Neuron (in vitro differentiated cells): ENCODE measurements around the gene TDRD7.

Experiments
- H2AFZ ChIP-seq: one replicate; pipeline ENCODE4 v1.6.1; 2013; ENCODE audit warnings: low read depth, mild to moderate bottlenecking, inconsistent platforms, low read length, moderate library complexity
- H3K27me3 ChIP-seq: one replicate; pipeline ENCODE4 v1.6.1; 2013; ENCODE audit warnings: low read length; ENCODE audit not compliant: insufficient read depth
- H3K36me3 ChIP-seq: one replicate; pipeline ENCODE4 v1.6.1; 2013; ENCODE audit warnings: low read length; ENCODE audit not compliant: insufficient read depth
- H3K4me1 ChIP-seq: one replicate; pipeline ENCODE4 v1.6.1; 2013; ENCODE audit warnings: low read length; ENCODE audit not compliant: insufficient read depth
- H3K4me3 ChIP-seq: 2 replicates; pipeline ENCODE4 v1.5.1; 2013; ENCODE audit warnings: mild to moderate bottlenecking, low read length, moderate library complexity
- H3K9me3 ChIP-seq: one replicate; pipeline ENCODE4 v1.6.1; 2013; ENCODE audit warnings: low read length

Gene TDRD7

GRCh38 chr9:97376902-97377301 is 35.0 kb upstream of the TDRD7 start:
- no peak overlapping the region for H3K4me3 ChIP-seq
- no peaks in the 10 kb centered on the region for H3K9me3 ChIP-seq
- H3K36me3 ChIP-seq, result peaks cover 3% of the 10 kb centered on the region
- H3K27me3 ChIP-seq, result no peaks in the 10 kb centered on the region
- H2AFZ ChIP-seq, result no peak overlapping the region
- H3K4me1 ChIP-seq, result no peaks in the 10 kb centered on the region

GRCh38 chr9:97382099-97382718 is 29.7 kb upstream of the TDRD7 start:
- Histone ChIP-seq H3K27me3 (no peaks in the 10 kb centered on the region), H3K36me3 (no peaks in the 10 kb centered on the region), H2AFZ (no peak overlapping the region), H3K9me3 (no peaks in the 10 kb centered on the region), H3K4me3 (no peak overlapping the region), H3K4me1 (no peaks in the 10 kb centered on the region)

GRCh38 chr9:97384406-97385262 is 27.3 kb upstream of the TDRD7 start:
- no peaks in the 10 kb centered on the region for H3K4me1 ChIP-seq
- H3K27me3 ChIP-seq, result no peaks in the 10 kb centered on the region
- no peak overlapping the region for H3K4me3 ChIP-seq
- H3K9me3 ChIP-seq, result no peaks in the 10 kb centered on the region
- H2AFZ ChIP-seq, result no peak overlapping the region
- no peaks in the 10 kb centered on the region for H3K36me3 ChIP-seq

- Histone ChIP-seq H3K4me3 (no peak overlapping the region), H3K4me1 (no peaks in the 10 kb centered on the region), H2AFZ (no peak overlapping the region), H3K27me3 (no peaks in the 10 kb centered on the region), H3K36me3 (no peaks in the 10 kb centered on the region), H3K9me3 (no peaks in the 10 kb centered on the region)
Measured at GRCh38 chr9:97385626-97386264, 26.2 kb upstream of the TDRD7 start.

GRCh38 chr9:97386265-97386633 is 25.6 kb upstream of the TDRD7 start:
- no peak overlapping the region for H3K4me3 ChIP-seq
- no peaks in the 10 kb centered on the region for H3K27me3 ChIP-seq
- H3K36me3 ChIP-seq, result no peaks in the 10 kb centered on the region
- H2AFZ ChIP-seq, result no peak overlapping the region
- no peaks in the 10 kb centered on the region for H3K9me3 ChIP-seq
- no peaks in the 10 kb centered on the region for H3K4me1 ChIP-seq

GRCh38 chr9:97386733-97387503 is 25.0 kb upstream of the TDRD7 start:
- Histone ChIP-seq H3K36me3 (no peaks in the 10 kb centered on the region), H3K27me3 (no peaks in the 10 kb centered on the region), H3K9me3 (no peaks in the 10 kb centered on the region), H2AFZ (no peak overlapping the region), H3K4me3 (no peak overlapping the region), H3K4me1 (no peaks in the 10 kb centered on the region)

GRCh38 chr9:97387504-97387886 is 24.4 kb upstream of the TDRD7 start:
- H3K36me3 ChIP-seq, result no peaks in the 10 kb centered on the region

GRCh38 chr9:97387936-97388684 is 23.8 kb upstream of the TDRD7 start:
- H2AFZ ChIP-seq, result no peak overlapping the region
- no peak overlapping the region for H3K4me3 ChIP-seq
- H3K4me1 ChIP-seq, result no peaks in the 10 kb centered on the region
- no peaks in the 10 kb centered on the region for H3K9me3 ChIP-seq
- no peaks in the 10 kb centered on the region for H3K36me3 ChIP-seq
- no peaks in the 10 kb centered on the region for H3K27me3 ChIP-seq

More at GRCh38 chr9:97387504-97387886, 24.4 kb upstream of the TDRD7 start:
- H3K9me3 ChIP-seq, result no peaks in the 10 kb centered on the region
- H3K4me1 ChIP-seq, result no peaks in the 10 kb centered on the region
- no peak overlapping the region for H2AFZ ChIP-seq
- H3K4me3 ChIP-seq, result no peak overlapping the region
- H3K27me3 ChIP-seq, result no peaks in the 10 kb centered on the region

- no peak overlapping the region for H2AFZ ChIP-seq
- no peaks in the 10 kb centered on the region for H3K4me1 ChIP-seq
- H3K36me3 ChIP-seq, result no peaks in the 10 kb centered on the region
- H3K27me3 ChIP-seq, result no peaks in the 10 kb centered on the region
- no peak overlapping the region for H3K4me3 ChIP-seq
- no peaks in the 10 kb centered on the region for H3K9me3 ChIP-seq
Measured at GRCh38 chr9:97388721-97389238, 23.1 kb upstream of the TDRD7 start.

- Histone ChIP-seq H3K4me3 (no peak overlapping the region), H3K36me3 (no peaks in the 10 kb centered on the region), H3K9me3 (no peaks in the 10 kb centered on the region), H3K27me3 (no peaks in the 10 kb centered on the region), H3K4me1 (no peaks in the 10 kb centered on the region), H2AFZ (no peak overlapping the region)
Measured at GRCh38 chr9:97389249-97389648, 22.6 kb upstream of the TDRD7 start.

- H3K4me1 ChIP-seq, result no peaks in the 10 kb centered on the region
- H3K36me3 ChIP-seq, result no peaks in the 10 kb centered on the region
- no peaks in the 10 kb centered on the region for H3K27me3 ChIP-seq
- H3K4me3 ChIP-seq, result no peak overlapping the region
- no peak overlapping the region for H2AFZ ChIP-seq
- H3K9me3 ChIP-seq, result no peaks in the 10 kb centered on the region
Measured at GRCh38 chr9:97390791-97391406, 21.0 kb upstream of the TDRD7 start.

- no peaks in the 10 kb centered on the region for H3K4me1 ChIP-seq
- H3K9me3 ChIP-seq, result no peaks in the 10 kb centered on the region
Measured at GRCh38 chr9:97394881-97395280, 17.0 kb upstream of the TDRD7 start.

More at GRCh38 chr9:97394881-97395280, 17.0 kb upstream of the TDRD7 start:
- Histone ChIP-seq H3K36me3 (no peaks in the 10 kb centered on the region), H3K4me3 (no peak overlapping the region), H3K27me3 (no peaks in the 10 kb centered on the region), H2AFZ (no peak overlapping the region)
